Measurements from ENCODE around the gene HES4. TPM values are rescaled to one million over a fixed set of nuclear protein-coding genes. Genes with fewer than 3 reads are reported as not detected.

The HES4 gene
- total RNA-seq, 1 donor from 2014 or later: 149 TPM

DNA sequence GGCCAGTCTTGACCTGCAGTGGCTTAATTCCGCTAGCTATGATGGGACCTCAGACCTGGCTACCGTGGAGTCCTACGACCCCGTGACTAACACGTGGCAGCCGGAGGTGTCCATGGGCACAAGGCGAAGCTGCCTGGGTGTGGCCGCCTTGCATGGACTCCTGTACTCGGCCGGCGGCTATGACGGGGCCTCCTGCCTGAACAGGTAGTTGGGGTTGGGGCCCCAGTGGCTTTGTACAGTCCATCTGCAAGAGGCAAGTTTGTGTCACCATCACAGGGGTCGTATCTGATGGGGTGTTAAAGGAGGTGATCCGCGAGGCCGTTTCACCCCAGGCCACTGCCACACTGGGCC, 36.6 kb downstream of the HES4 start:
- H3K4me3 ChIP-seq (ENCODE audit: insufficient read depth, low read depth, low read length): no peak overlapping the region
- TF ChIP-seq CTCF (IDR thresholded peaks at IDR 0.05; ENCODE audit: insufficient read depth, low read depth, low read length) (no peak), EZH2 (IDR thresholded peaks at IDR 0.05; ENCODE audit: insufficient read depth, low read length) (no peak)
- H3K27me3 Mint-ChIP-seq (ENCODE audit: low read depth, unreplicated experiment): peaks cover 2% of the 10 kb centered on the region
- H3K27me3 ChIP-seq (ENCODE audit: insufficient read depth, low read length): no peaks in the 10 kb centered on the region
- H3K9me3 ChIP-seq (ENCODE audit: insufficient read depth, low read depth, low read length): no peaks in the 10 kb centered on the region
- peaks cover 15% of the 10 kb centered on the region for H3K79me2 ChIP-seq (ENCODE audit: insufficient read depth, low read length)
- H3K9ac ChIP-seq (ENCODE audit: low read length): no peak overlapping the region
- H4K20me1 ChIP-seq (ENCODE audit: insufficient read depth, low read length): peaks cover 5% of the 10 kb centered on the region
- H3K36me3 ChIP-seq (ENCODE audit: insufficient read depth, low read length): peaks cover 5% of the 10 kb centered on the region
- H3K4me2 ChIP-seq (ENCODE audit: low read length): no peak overlapping the region
- H3K36me3 Mint-ChIP-seq (ENCODE audit: low read depth, unreplicated experiment): peaks cover 4% of the 10 kb centered on the region
- H2AFZ ChIP-seq (ENCODE audit: low read depth, low read length): no peak overlapping the region
- no peak overlapping the region for H3K27ac Mint-ChIP-seq (ENCODE audit: unreplicated experiment)
- H3K4me1 Mint-ChIP-seq (ENCODE audit: low read depth, unreplicated experiment): peaks cover 2% of the 10 kb centered on the region
- H3K4me3 Mint-ChIP-seq (ENCODE audit: unreplicated experiment): no peak overlapping the region
- H3K4me1 ChIP-seq (ENCODE audit: insufficient read depth, low read length): peaks cover 25% of the 10 kb centered on the region
- no peak overlapping the region for H3K27ac ChIP-seq (ENCODE audit: low read depth, low read length)
- no peak for FAIRE-seq
- DNase-seq (ENCODE audit: low read depth): no peak
- no peaks in the 10 kb centered on the region for H3K9me3 Mint-ChIP-seq (ENCODE audit: unreplicated experiment)

GRCh38 chr1:962381-963300, 37.3 kb downstream of the HES4 start:
- Mint-ChIP-seq H3K27ac (ENCODE audit: unreplicated experiment) (no peak overlapping the region), H3K9me3 (ENCODE audit: unreplicated experiment) (no peaks in the 10 kb centered on the region), H3K4me3 (ENCODE audit: unreplicated experiment) (peak overlapping the region; percentile 50), H3K36me3 (ENCODE audit: low read depth, unreplicated experiment) (peaks cover 4% of the 10 kb centered on the region), H3K27me3 (ENCODE audit: low read depth, unreplicated experiment) (no peaks in the 10 kb centered on the region), H3K4me1 (ENCODE audit: low read depth, unreplicated experiment) (peaks cover 4% of the 10 kb centered on the region)
- Histone ChIP-seq H3K4me3 (ENCODE audit: insufficient read depth, low read depth, low read length) (no peak overlapping the region), H3K27ac (ENCODE audit: low read depth, low read length) (no peak overlapping the region), H3K27me3 (ENCODE audit: insufficient read depth, low read length) (no peaks in the 10 kb centered on the region), H2AFZ (ENCODE audit: low read depth, low read length) (no peak overlapping the region), H3K4me1 (ENCODE audit: insufficient read depth, low read length) (peaks cover 25% of the 10 kb centered on the region), H3K4me2 (ENCODE audit: low read length) (no peak overlapping the region), H3K36me3 (ENCODE audit: insufficient read depth, low read length) (peaks cover 5% of the 10 kb centered on the region), H3K9me3 (ENCODE audit: insufficient read depth, low read depth, low read length) (no peaks in the 10 kb centered on the region), H3K9ac (ENCODE audit: low read length) (no peak overlapping the region), H3K79me2 (ENCODE audit: insufficient read depth, low read length) (peaks cover 21% of the 10 kb centered on the region), H4K20me1 (ENCODE audit: insufficient read depth, low read length) (peaks cover 12% of the 10 kb centered on the region)
- TF ChIP-seq CTCF (IDR thresholded peaks at IDR 0.05; ENCODE audit: insufficient read depth, low read depth, low read length) (no peak), EZH2 (IDR thresholded peaks at IDR 0.05; ENCODE audit: insufficient read depth, low read length) (no peak)
- DNase-seq (ENCODE audit: low read depth) (no peak), FAIRE-seq (no peak)

DNA sequence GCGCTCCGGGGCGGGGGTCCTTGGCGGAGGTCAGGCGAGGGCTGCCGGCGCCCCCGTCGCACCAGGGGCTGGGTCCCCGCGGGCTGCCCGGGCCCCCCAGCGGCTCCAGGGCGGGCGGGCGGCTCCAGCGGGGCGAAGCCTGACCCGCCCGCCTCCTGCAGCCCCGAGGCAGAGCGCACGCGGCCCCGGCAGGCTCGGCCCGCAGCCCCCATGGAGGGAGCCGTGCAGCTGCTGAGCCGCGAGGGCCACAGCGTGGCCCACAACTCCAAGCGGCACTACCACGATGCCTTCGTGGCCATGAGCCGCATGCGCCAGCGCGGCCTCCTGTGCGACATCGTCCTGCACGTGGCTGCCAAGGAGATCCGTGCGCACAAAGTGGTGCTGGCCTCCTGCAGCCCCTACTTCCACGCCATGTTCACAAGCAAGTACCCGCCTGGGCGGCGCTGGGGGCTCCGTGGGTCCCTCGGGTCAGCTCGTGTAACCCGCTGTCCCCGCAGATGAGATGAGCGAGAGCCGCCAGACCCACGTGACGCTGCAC, 38.7 kb downstream of the HES4 start:
- H3K27me3 ChIP-seq (ENCODE audit: insufficient read depth, low read length): no peaks in the 10 kb centered on the region
- Mint-ChIP-seq H3K9me3 (ENCODE audit: unreplicated experiment) (no peaks in the 10 kb centered on the region), H3K36me3 (ENCODE audit: low read depth, unreplicated experiment) (peaks cover 6% of the 10 kb centered on the region), H3K27me3 (ENCODE audit: low read depth, unreplicated experiment) (no peaks in the 10 kb centered on the region), H3K4me3 (ENCODE audit: unreplicated experiment) (no peak overlapping the region), H3K4me1 (ENCODE audit: low read depth, unreplicated experiment) (peaks cover 7% of the 10 kb centered on the region), H3K27ac (ENCODE audit: unreplicated experiment) (peak overlapping the region; percentile 18)
- FAIRE-seq (no peak), DNase-seq (ENCODE audit: low read depth) (no peak)
- peaks cover 35% of the 10 kb centered on the region for H3K79me2 ChIP-seq (ENCODE audit: insufficient read depth, low read length)
- H3K4me2 ChIP-seq (ENCODE audit: low read length): peak overlapping the region; percentile 100
- H3K4me1 ChIP-seq (ENCODE audit: insufficient read depth, low read length): peaks cover 11% of the 10 kb centered on the region
- TF ChIP-seq CTCF (IDR thresholded peaks at IDR 0.05; ENCODE audit: insufficient read depth, low read depth, low read length): no peak
- no peak for TF ChIP-seq EZH2 (IDR thresholded peaks at IDR 0.05; ENCODE audit: insufficient read depth, low read length)
- H4K20me1 ChIP-seq (ENCODE audit: insufficient read depth, low read length): peaks cover 26% of the 10 kb centered on the region
- peak overlapping the region; percentile 49 for H3K4me3 ChIP-seq (ENCODE audit: insufficient read depth, low read depth, low read length)
- H3K9ac ChIP-seq (ENCODE audit: low read length): peak overlapping the region; percentile 63
- peaks cover 8% of the 10 kb centered on the region for H3K36me3 ChIP-seq (ENCODE audit: insufficient read depth, low read length)
- H3K9me3 ChIP-seq (ENCODE audit: insufficient read depth, low read depth, low read length): no peaks in the 10 kb centered on the region
- H3K27ac ChIP-seq (ENCODE audit: low read depth, low read length): no peak overlapping the region
- H2AFZ ChIP-seq (ENCODE audit: low read depth, low read length): no peak overlapping the region
